ENCODE measurements around the gene LRP1B. TPM values are rescaled to one million over a fixed set of nuclear protein-coding genes. Genes with fewer than 3 reads are reported as not detected.

The LRP1B gene
- total and polyA plus RNA-seq, 4 donors = 0.01 to 0.84 (median 0.17) TPM

DNA sequence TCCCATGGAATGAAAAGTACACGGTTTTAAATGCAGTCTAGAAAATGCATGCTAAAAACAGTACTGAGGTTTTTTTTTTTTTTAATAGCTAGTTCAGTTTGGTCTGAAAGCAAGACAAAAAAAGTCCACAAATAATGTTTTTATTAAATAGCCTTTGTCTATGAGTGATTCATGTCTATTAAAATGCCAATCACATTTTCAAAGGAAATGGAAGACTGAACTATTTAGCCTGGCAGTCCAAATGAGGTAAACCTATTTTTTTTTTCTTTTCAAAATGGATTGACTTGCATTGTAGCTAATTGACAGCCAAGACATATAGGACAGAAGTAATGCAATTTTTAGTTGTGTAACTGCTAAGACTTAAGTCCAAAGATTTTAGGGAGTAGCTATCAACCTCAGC lies 90.3 kb downstream of the LRP1B start:
- Histone ChIP-seq H3K4me3 (ENCODE audit: low read depth in 1 of 3, low read length in 3 of 3) (no peak overlapping the region), H3K4me1 (ENCODE audit: control insufficient read depth in 4 of 4, insufficient read depth in 4 of 4, low read length in 3 of 4) (peaks cover 0 to 4% (median 2%) of the 10 kb centered on the region in 4 donors), H3K9me3 (ENCODE audit: control insufficient read depth in 4 of 4, low read length in 3 of 4) (no peaks in the 10 kb centered on the region), H3K9ac (ENCODE audit: low read depth in 1 of 2, low read length in 2 of 2) (no peak overlapping the region), H3K36me3 (ENCODE audit: control insufficient read depth in 4 of 4, insufficient read depth in 3 of 4, low read depth in 1 of 4, low read length in 3 of 4) (no peaks in the 10 kb centered on the region), H3K27ac (ENCODE audit: low read depth in 1 of 2, low read length in 2 of 2) (no peak overlapping the region), H3K27me3 (ENCODE audit: control insufficient read depth in 4 of 4, insufficient read depth in 4 of 4, low read length in 3 of 4) (no peaks in the 10 kb centered on the region)
- TF ChIP-seq RXRA (IDR thresholded peaks at IDR 0.05) = no peak
- TF ChIP-seq, protein P1, sequence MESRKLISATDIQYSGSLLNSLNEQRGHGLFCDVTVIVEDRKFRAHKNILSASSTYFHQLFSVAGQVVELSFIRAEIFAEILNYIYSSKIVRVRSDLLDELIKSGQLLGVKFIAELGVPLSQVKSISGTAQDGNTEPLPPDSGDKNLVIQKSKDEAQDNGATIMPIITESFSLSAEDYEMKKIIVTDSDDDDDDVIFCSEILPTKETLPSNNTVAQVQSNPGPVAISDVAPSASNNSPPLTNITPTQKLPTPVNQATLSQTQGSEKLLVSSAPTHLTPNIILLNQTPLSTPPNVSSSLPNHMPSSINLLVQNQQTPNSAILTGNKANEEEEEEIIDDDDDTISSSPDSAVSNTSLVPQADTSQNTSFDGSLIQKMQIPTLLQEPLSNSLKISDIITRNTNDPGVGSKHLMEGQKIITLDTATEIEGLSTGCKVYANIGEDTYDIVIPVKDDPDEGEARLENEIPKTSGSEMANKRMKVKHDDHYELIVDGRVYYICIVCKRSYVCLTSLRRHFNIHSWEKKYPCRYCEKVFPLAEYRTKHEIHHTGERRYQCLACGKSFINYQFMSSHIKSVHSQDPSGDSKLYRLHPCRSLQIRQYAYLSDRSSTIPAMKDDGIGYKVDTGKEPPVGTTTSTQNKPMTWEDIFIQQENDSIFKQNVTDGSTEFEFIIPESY (IDR thresholded peaks at IDR 0.05) = no peak
- no peak for TF ChIP-seq SP1 (IDR thresholded peaks at IDR 0.05)
- no peak for TF ChIP-seq HNF4G (IDR thresholded peaks at IDR 0.05)
- TF ChIP-seq, protein P2, sequence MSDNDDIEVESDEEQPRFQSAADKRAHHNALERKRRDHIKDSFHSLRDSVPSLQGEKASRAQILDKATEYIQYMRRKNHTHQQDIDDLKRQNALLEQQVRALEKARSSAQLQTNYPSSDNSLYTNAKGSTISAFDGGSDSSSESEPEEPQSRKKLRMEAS (IDR thresholded peaks at IDR 0.05) = no peak
- TF ChIP-seq, protein P3, sequence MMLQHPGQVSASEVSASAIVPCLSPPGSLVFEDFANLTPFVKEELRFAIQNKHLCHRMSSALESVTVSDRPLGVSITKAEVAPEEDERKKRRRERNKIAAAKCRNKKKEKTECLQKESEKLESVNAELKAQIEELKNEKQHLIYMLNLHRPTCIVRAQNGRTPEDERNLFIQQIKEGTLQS (IDR thresholded peaks at IDR 0.05) = no peak
- TF ChIP-seq GABPA (IDR thresholded peaks at IDR 0.05 in 1 of 2, conservative IDR thresholded peaks at IDR 0.05 in 1 of 2) = no peak
- TF ChIP-seq FOXA2 (IDR thresholded peaks at IDR 0.05) = no peak
- no peak for TF ChIP-seq TAF1 (conservative IDR thresholded peaks at IDR 0.05)
- TF ChIP-seq, protein P4, sequence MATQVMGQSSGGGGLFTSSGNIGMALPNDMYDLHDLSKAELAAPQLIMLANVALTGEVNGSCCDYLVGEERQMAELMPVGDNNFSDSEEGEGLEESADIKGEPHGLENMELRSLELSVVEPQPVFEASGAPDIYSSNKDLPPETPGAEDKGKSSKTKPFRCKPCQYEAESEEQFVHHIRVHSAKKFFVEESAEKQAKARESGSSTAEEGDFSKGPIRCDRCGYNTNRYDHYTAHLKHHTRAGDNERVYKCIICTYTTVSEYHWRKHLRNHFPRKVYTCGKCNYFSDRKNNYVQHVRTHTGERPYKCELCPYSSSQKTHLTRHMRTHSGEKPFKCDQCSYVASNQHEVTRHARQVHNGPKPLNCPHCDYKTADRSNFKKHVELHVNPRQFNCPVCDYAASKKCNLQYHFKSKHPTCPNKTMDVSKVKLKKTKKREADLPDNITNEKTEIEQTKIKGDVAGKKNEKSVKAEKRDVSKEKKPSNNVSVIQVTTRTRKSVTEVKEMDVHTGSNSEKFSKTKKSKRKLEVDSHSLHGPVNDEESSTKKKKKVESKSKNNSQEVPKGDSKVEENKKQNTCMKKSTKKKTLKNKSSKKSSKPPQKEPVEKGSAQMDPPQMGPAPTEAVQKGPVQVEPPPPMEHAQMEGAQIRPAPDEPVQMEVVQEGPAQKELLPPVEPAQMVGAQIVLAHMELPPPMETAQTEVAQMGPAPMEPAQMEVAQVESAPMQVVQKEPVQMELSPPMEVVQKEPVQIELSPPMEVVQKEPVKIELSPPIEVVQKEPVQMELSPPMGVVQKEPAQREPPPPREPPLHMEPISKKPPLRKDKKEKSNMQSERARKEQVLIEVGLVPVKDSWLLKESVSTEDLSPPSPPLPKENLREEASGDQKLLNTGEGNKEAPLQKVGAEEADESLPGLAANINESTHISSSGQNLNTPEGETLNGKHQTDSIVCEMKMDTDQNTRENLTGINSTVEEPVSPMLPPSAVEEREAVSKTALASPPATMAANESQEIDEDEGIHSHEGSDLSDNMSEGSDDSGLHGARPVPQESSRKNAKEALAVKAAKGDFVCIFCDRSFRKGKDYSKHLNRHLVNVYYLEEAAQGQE (IDR thresholded peaks at IDR 0.05) = no peak
- no peak for TF ChIP-seq HNF4A (conservative IDR thresholded peaks at IDR 0.05)
- TF ChIP-seq EGR1 (IDR thresholded peaks at IDR 0.05; ENCODE audit: low read depth in 2 of 2) = no peak
- TF ChIP-seq YY1 (IDR thresholded peaks at IDR 0.05) = no peak
- TF ChIP-seq FOXA1 (IDR thresholded peaks at IDR 0.05) = no peak
- TF ChIP-seq JUND (IDR thresholded peaks at IDR 0.05) = no peak
- TF ChIP-seq, protein P5, sequence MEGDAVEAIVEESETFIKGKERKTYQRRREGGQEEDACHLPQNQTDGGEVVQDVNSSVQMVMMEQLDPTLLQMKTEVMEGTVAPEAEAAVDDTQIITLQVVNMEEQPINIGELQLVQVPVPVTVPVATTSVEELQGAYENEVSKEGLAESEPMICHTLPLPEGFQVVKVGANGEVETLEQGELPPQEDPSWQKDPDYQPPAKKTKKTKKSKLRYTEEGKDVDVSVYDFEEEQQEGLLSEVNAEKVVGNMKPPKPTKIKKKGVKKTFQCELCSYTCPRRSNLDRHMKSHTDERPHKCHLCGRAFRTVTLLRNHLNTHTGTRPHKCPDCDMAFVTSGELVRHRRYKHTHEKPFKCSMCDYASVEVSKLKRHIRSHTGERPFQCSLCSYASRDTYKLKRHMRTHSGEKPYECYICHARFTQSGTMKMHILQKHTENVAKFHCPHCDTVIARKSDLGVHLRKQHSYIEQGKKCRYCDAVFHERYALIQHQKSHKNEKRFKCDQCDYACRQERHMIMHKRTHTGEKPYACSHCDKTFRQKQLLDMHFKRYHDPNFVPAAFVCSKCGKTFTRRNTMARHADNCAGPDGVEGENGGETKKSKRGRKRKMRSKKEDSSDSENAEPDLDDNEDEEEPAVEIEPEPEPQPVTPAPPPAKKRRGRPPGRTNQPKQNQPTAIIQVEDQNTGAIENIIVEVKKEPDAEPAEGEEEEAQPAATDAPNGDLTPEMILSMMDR (IDR thresholded peaks at IDR 0.05; ENCODE audit: low read depth, low read length, missing input control) = no peak
- 51% methylated on average over 1 of the region's 1 CpG for WGBS
- no peak for DNase-seq (ENCODE audit: low spot score)

GRCh38 chr2:142038826-142039225 lies 92.0 kb downstream of the LRP1B start:
- Histone ChIP-seq H3K4me3 (ENCODE audit: low read depth in 1 of 3, low read length in 3 of 3) (no peak overlapping the region), H3K9me3 (ENCODE audit: control insufficient read depth in 4 of 4, low read length in 3 of 4) (no peaks in the 10 kb centered on the region), H3K36me3 (ENCODE audit: control insufficient read depth in 4 of 4, insufficient read depth in 3 of 4, low read depth in 1 of 4, low read length in 3 of 4) (no peaks in the 10 kb centered on the region), H3K27me3 (ENCODE audit: control insufficient read depth in 4 of 4, insufficient read depth in 4 of 4, low read length in 3 of 4) (no peaks in the 10 kb centered on the region), H3K27ac (ENCODE audit: low read depth in 1 of 2, low read length in 2 of 2) (no peak overlapping the region), H3K4me1 (ENCODE audit: control insufficient read depth in 4 of 4, insufficient read depth in 4 of 4, low read length in 3 of 4) (no peaks in the 10 kb centered on the region), H3K9ac (ENCODE audit: low read depth in 1 of 2, low read length in 2 of 2) (no peak overlapping the region)
- WGBS = 90% methylated on average over 1 of the region's 1 CpG
- no peak for DNase-seq (ENCODE audit: low spot score)
- no peak for TF ChIP-seq SP1 (IDR thresholded peaks at IDR 0.05)
- no peak for TF ChIP-seq NR2F2 (IDR thresholded peaks at IDR 0.05)
- no peak for TF ChIP-seq TAF1 (conservative IDR thresholded peaks at IDR 0.05)
- no peak for TF ChIP-seq YY1 (IDR thresholded peaks at IDR 0.05)
- no peak for TF ChIP-seq RXRA (IDR thresholded peaks at IDR 0.05)
- no peak for TF ChIP-seq HNF4G (IDR thresholded peaks at IDR 0.05)
- no peak for TF ChIP-seq FOXA1 (IDR thresholded peaks at IDR 0.05)
- TF ChIP-seq FOXA2 (IDR thresholded peaks at IDR 0.05) = no peak
- TF ChIP-seq, protein P1 (IDR thresholded peaks at IDR 0.05) = no peak
- TF ChIP-seq GABPA (IDR thresholded peaks at IDR 0.05 in 1 of 2, conservative IDR thresholded peaks at IDR 0.05 in 1 of 2) = no peak
- TF ChIP-seq, protein P3 (IDR thresholded peaks at IDR 0.05) = no peak
- no peak for TF ChIP-seq EGR1 (IDR thresholded peaks at IDR 0.05; ENCODE audit: low read depth in 2 of 2)
- TF ChIP-seq HNF4A (conservative IDR thresholded peaks at IDR 0.05) = no peak
- TF ChIP-seq, protein P2 (IDR thresholded peaks at IDR 0.05) = no peak
- TF ChIP-seq JUND (IDR thresholded peaks at IDR 0.05) = no peak
- TF ChIP-seq, protein P5 (IDR thresholded peaks at IDR 0.05; ENCODE audit: low read depth, low read length, missing input control) = no peak
